Measurements from ENCODE around the gene CCNG1. TPM values are rescaled to one million over a fixed set of nuclear protein-coding genes. Genes with fewer than 3 reads are reported as not detected.
A peak's percentile ranks its signal among the peaks of the same experiment; 100 is the strongest.

CCNG1 gene
- total and polyA plus RNA-seq, 9 of the 15 experiments (the other 6 are each of a cell fraction or from before 2014, with no cell fraction given), result 121 to 293 (median 245) TPM

- FAIRE-seq, result no peak
- no peak overlapping the region for H2AFZ ChIP-seq (ENCODE audit: low read depth, low read length)
- H3K9ac ChIP-seq (ENCODE audit: insufficient read depth in 1 of 2, low read depth in 2 of 2, low read length in 2 of 2), result no peak overlapping the region
- peaks cover 13% of the 10 kb centered on the region; the same call in 2 of the 3 replicates for H3K79me2 ChIP-seq (ENCODE audit: control insufficient read depth, insufficient read depth, low read length)
- H3K4me1 ChIP-seq (replicated peaks in 1 of 2; ENCODE audit: control insufficient read depth in 2 of 2, insufficient read depth in 2 of 2, low read length in 2 of 2), result no peaks in the 10 kb centered on the region
- no peak overlapping the region for H3K4me2 ChIP-seq (ENCODE audit: insufficient read depth, low read length)
- H3K36me3 ChIP-seq (ENCODE audit: control insufficient read depth, insufficient read depth, low read length), result peaks cover 82% of the 10 kb centered on the region
- ChIA-PET POLR2A (interaction anchor here (1.4 to 4.5 kb wide), 3 partner anchors 9 to 11 kb away, joined by 3 to 43 read pairs (median 4); partner anchors contain the start of genes CCNG1, HMMR and NUDCD2), CTCF (ENCODE audit: low intra/inter-chr PET ratio) (no interaction called here)
- H3K27me3 ChIP-seq (ENCODE audit: control insufficient read depth in 2 of 2, insufficient read depth in 2 of 2, low read length in 2 of 2), result no peaks in the 10 kb centered on the region
- TF ChIP-seq NRF1 (conservative IDR thresholded peaks at IDR 0.05 in 1 of 2, IDR thresholded peaks at IDR 0.05 in 1 of 2) (no peak), PRPF4 (IDR thresholded peaks at IDR 0.05; ENCODE audit: insufficient read depth, low read depth, low read length, poor library complexity, severe bottlenecking) (no peak), BRF1 (IDR thresholded peaks at IDR 0.05; ENCODE audit: borderline replicate concordance, extremely low read depth, insufficient read length) (no peak), SUPT5H (IDR thresholded peaks at IDR 0.05) (peak; percentile 43; the same call in 1 of the 2 replicates), HNRNPLL (IDR thresholded peaks at IDR 0.05; ENCODE audit: low read depth, low read length, poor library complexity, severe bottlenecking) (no peak), CEBPB (tag; IDR thresholded peaks at IDR 0.05) (peak; percentile 76), CEBPG (CRISPR knock-in tag; IDR thresholded peaks at IDR 0.05) (no peak), CEBPG (tag; conservative IDR thresholded peaks at IDR 0.05 in 1 of 2, IDR thresholded peaks at IDR 0.05 in 1 of 2) (0 out of 4 replicates have a peak, but pooled peaks of 1 of the 2 experiments have one; percentile 54), POLR2B (IDR thresholded peaks at IDR 0.05; ENCODE audit: low read depth, partially characterized antibody) (no peak), POLR2A (conservative IDR thresholded peaks at IDR 0.05) (0 out of 2 replicates have a peak, but pooled peaks have one; percentile 22), HDAC6 (IDR thresholded peaks at IDR 0.05; ENCODE audit: low read depth, low read length) (no peak), ZBTB2 (IDR thresholded peaks at IDR 0.05) (no peak), ZEB2 (IDR thresholded peaks at IDR 0.05) (no peak), PML (IDR thresholded peaks at IDR 0.05; ENCODE audit: low read length) (0 out of 2 replicates have a peak, but pooled peaks have one; percentile 8), E2F6 (IDR thresholded peaks at IDR 0.05; ENCODE audit: borderline replicate concordance in 1 of 2, extremely low read depth in 1 of 2, insufficient read depth in 1 of 2, insufficient read length in 1 of 2, low read depth in 1 of 2, low read length in 1 of 2, poor library complexity in 1 of 2, severe bottlenecking in 1 of 2) (no peak), ZBTB7A (IDR thresholded peaks at IDR 0.05; ENCODE audit: borderline replicate concordance, control insufficient read depth, low read depth, low read length) (no peak)
- H4K20me1 ChIP-seq (replicated peaks; ENCODE audit: control insufficient read depth, insufficient read depth, low read length), result no peaks in the 10 kb centered on the region
- H3K27ac ChIP-seq (ENCODE audit: extremely low read depth, low read depth, low read length), result no peak overlapping the region
- in situ Hi-C loops (cut with MboI) (no loop called here), intact Hi-C loops (cut with micrococcal nuclease) (no loop called here)
- no peak for DNase-seq (ENCODE audit: extremely low read depth in 1 of 4, low spot score in 3 of 4)
- ATAC-seq, result no peak
- H3K9me1 ChIP-seq (ENCODE audit: control insufficient read depth, insufficient read depth, low read length), result no peaks in the 10 kb centered on the region
- no peak overlapping the region for H3K4me3 ChIP-seq
- H3K9me3 ChIP-seq (replicated peaks; ENCODE audit: control insufficient read depth, insufficient read depth, low read depth, low read length), result no peaks in the 10 kb centered on the region
- BruUV-seq (replicated peaks), result no TSS peak
These were observed 11.1 kb downstream of the CCNG1 start for GRCh38 chr5:163448491-163448890.
